ENCODE results near the gene SAFB2. TPM values are rescaled to one million over a fixed set of nuclear protein-coding genes. Genes with fewer than 3 reads are reported as not detected.

SAFB2 gene
- total and polyA plus RNA-seq, 9 of the 15 experiments (the other 6 are each of a cell fraction or from before 2014, with no cell fraction given): 4.5 to 103 (median 47.3) TPM

GRCh38 chr19:5621945-5622464 is 571 bp downstream of the SAFB2 start (continued):
- TF ChIP-seq ZNF280A (IDR thresholded peaks at IDR 0.05; ENCODE audit: low read depth, partially characterized antibody): no peak
- TF ChIP-seq POLR2AphosphoS2 (IDR thresholded peaks at IDR 0.05; ENCODE audit: low read length): no peak
- TF ChIP-seq TBP (optimal IDR thresholded peaks at IDR 0.05; ENCODE audit: low read depth, low read length): peak; percentile 17
- TF ChIP-seq TEAD4 (IDR thresholded peaks at IDR 0.05; ENCODE audit: low read length): no peak
- no peak for TF ChIP-seq TEAD4 (CRISPR knock-in tag; IDR thresholded peaks at IDR 0.05; ENCODE audit: borderline replicate concordance)
- no peak for TF ChIP-seq FOXP4 (CRISPR knock-in tag; IDR thresholded peaks at IDR 0.05; ENCODE audit: borderline replicate concordance)
- TF ChIP-seq BRD9 (IDR thresholded peaks at IDR 0.05; ENCODE audit: low read depth, partially characterized antibody): no peak
- no peak for TF ChIP-seq CEBPB (tag; IDR thresholded peaks at IDR 0.05)
- TF ChIP-seq FOXM1 (IDR thresholded peaks at IDR 0.05; ENCODE audit: low read depth): no peak
- TF ChIP-seq FOXM1 (CRISPR knock-in tag; IDR thresholded peaks at IDR 0.05; ENCODE audit: low read depth): no peak
- TF ChIP-seq PTBP1 (IDR thresholded peaks at IDR 0.05; ENCODE audit: low read depth, low read length): peak; percentile 72; the same call in 1 of the 2 replicates
- no peak for TF ChIP-seq ZHX1 (conservative IDR thresholded peaks at IDR 0.05; ENCODE audit: low read length)
- no peak for TF ChIP-seq ZBTB7A (IDR thresholded peaks at IDR 0.05; ENCODE audit: borderline replicate concordance, control insufficient read depth, low read depth, low read length)
- TF ChIP-seq ZKSCAN8 (CRISPR knock-in tag; IDR thresholded peaks at IDR 0.05): no peak
- TF ChIP-seq PYGO2 (tag; IDR thresholded peaks at IDR 0.05): no peak
- peak; percentile 83 for TF ChIP-seq RBM25 (IDR thresholded peaks at IDR 0.05; ENCODE audit: low read depth, low read length, severe bottlenecking)
- TF ChIP-seq CCAR2 (IDR thresholded peaks at IDR 0.05; ENCODE audit: low read depth, low read length): no peak
- no peak for TF ChIP-seq ZNF347 (CRISPR knock-in tag; IDR thresholded peaks at IDR 0.05; ENCODE audit: low read depth)
- no peak for TF ChIP-seq POLR2H (tag; IDR thresholded peaks at IDR 0.05; ENCODE audit: low read depth)
- no peak for TF ChIP-seq RBFOX2 (IDR thresholded peaks at IDR 0.05; ENCODE audit: low read depth, low read length)
- TF ChIP-seq, protein P1, sequence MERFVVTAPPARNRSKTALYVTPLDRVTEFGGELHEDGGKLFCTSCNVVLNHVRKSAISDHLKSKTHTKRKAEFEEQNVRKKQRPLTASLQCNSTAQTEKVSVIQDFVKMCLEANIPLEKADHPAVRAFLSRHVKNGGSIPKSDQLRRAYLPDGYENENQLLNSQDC (CRISPR knock-in tag; IDR thresholded peaks at IDR 0.05): no peak
- TF ChIP-seq SIN3A (IDR thresholded peaks at IDR 0.05; ENCODE audit: borderline replicate concordance in 2 of 2, control insufficient read depth in 1 of 2, low read depth in 2 of 2, low read length in 2 of 2): peak; percentile 18 to 54; a peak in 2 of 4 replicates

Measured in K562 (cell line).